ENCODE data around the gene PLEKHA1. TPM values are rescaled to one million over a fixed set of nuclear protein-coding genes. Genes with fewer than 3 reads are reported as not detected.

PLEKHA1 gene
- total and polyA plus RNA-seq, 2 donors (not counting 3 experiments of a cell fraction or from before 2014, with no cell fraction given) = 21.6 to 58.8 TPM

- no peaks in the 10 kb centered on the region for H3K4me1 ChIP-seq (ENCODE audit: control insufficient read depth, extremely low read depth, insufficient read depth, low read length)
- no TSS peak for BruUV-seq (replicated peaks)
- DNase-seq (ENCODE audit: low read depth, low spot score) (no peak), FAIRE-seq (no peak)
- no peak overlapping the region for H2AFZ ChIP-seq (ENCODE audit: low read depth, low read length)
- H3K79me2 ChIP-seq (ENCODE audit: control insufficient read depth, insufficient read depth, low read length) = no peaks in the 10 kb centered on the region
- peaks cover 0 to 5% of the 10 kb centered on the region in 2 experiments for H3K27me3 ChIP-seq (ENCODE audit: control insufficient read depth in 2 of 2, insufficient read depth in 2 of 2, low read length in 2 of 2)
- H3K9me3 ChIP-seq (replicated peaks; ENCODE audit: control insufficient read depth, insufficient read depth, low read length) = no peaks in the 10 kb centered on the region
- H3K27ac ChIP-seq (ENCODE audit: insufficient read depth, low read depth, low read length) = no peak overlapping the region
- no peak overlapping the region for H3K4me2 ChIP-seq (ENCODE audit: insufficient read depth, low read length)
- ChIA-PET POLR2A (no interaction called here), CTCF (interaction anchor here (1.2 kb wide), 1 partner anchor 12 kb away, joined by 4 read pairs; no protein-coding TSS in a partner anchor)
- no peak overlapping the region for H3K4me3 ChIP-seq (replicated peaks in 1 of 3; ENCODE audit: insufficient read depth in 1 of 3, low read depth in 1 of 3, low read length in 3 of 3)
- dilution Hi-C loops (cut with MboI; ENCODE audit: extremely low pct_ligation_motif_present, low sequenced_read_pairs) = no loop called here
- no peaks in the 10 kb centered on the region for H3K36me3 ChIP-seq (ENCODE audit: control insufficient read depth in 2 of 2, extremely low read depth in 1 of 2, insufficient read depth in 2 of 2, low read length in 2 of 2)
- no peak overlapping the region for H3K9ac ChIP-seq (replicated peaks; ENCODE audit: extremely low read depth, insufficient read depth, low read length)
- intact Hi-C loops (cut with micrococcal nuclease) = no loop called here
- H3K9me1 ChIP-seq (replicated peaks; ENCODE audit: control insufficient read depth, extremely low read depth, insufficient read depth, low read length) = no peaks in the 10 kb centered on the region
- no peaks in the 10 kb centered on the region for H4K20me1 ChIP-seq (replicated peaks; ENCODE audit: control insufficient read depth, extremely low read depth, insufficient read depth, low read length)
- TF ChIP-seq FOS (IDR thresholded peaks at IDR 0.05; ENCODE audit: borderline replicate concordance, insufficient read depth, low read length) (no peak), POLR2AphosphoS5 (IDR thresholded peaks at IDR 0.05; ENCODE audit: insufficient read depth, low read depth, low read length) (no peak), CTCF (IDR thresholded peaks at IDR 0.05; ENCODE audit: extremely low read depth in 1 of 2, insufficient read depth in 1 of 2, low read depth in 1 of 2, low read length in 2 of 2) (no peak), JUN (IDR thresholded peaks at IDR 0.05; ENCODE audit: borderline replicate concordance, insufficient read depth, insufficient read length, low read depth) (no peak), MYC (IDR thresholded peaks at IDR 0.05; ENCODE audit: low read depth, low read length) (no peak), POLR2A (IDR thresholded peaks at IDR 0.05; ENCODE audit: low read depth, low read length) (no peak), MAX (IDR thresholded peaks at IDR 0.05; ENCODE audit: insufficient read depth, insufficient read length) (no peak), EZH2 (IDR thresholded peaks at IDR 0.05; ENCODE audit: borderline replicate concordance, low read depth, low read length, severe bottlenecking) (no peak), GATA2 (IDR thresholded peaks at IDR 0.05; ENCODE audit: insufficient read depth, insufficient read length, low read depth, low read length) (no peak)
These were observed 20.1 kb upstream of the PLEKHA1 start for GRCh38 chr10:122354383-122354782.
